Stomach (tissue), 9 donors: ENCODE results near the gene RBMS3. TPM values are rescaled to one million over a fixed set of nuclear protein-coding genes. Genes with fewer than 3 reads are reported as not detected.
"Not testable (repeated sequence)": the region's sequence is repeated elsewhere in the genome, so short reads cannot be mapped to it uniquely, and the experiment has no call there.

Source experiments
- DNase-seq, 2 donors: peaks; one replicate each; pipeline versions ENCODE4 v3.0.0 to v3.0.0-alpha.2; 2013 to 2019
- H3K27ac ChIP-seq, 5 donors: fragments of 200-600 bp in 4 of 5; sonication (generic) in 4 of 5; one replicate each; pipeline ENCODE4 v1.5.1; 2013 to 2019; ENCODE audit warnings: mild to moderate bottlenecking in 1 of 5, moderate library complexity in 1 of 5
- H3K27me3 ChIP-seq, 3 donors: fragments of 200-600 bp; sonication (generic); one replicate each; pipeline ENCODE4 v1.5.1; 2017 to 2019; ENCODE audit warnings: mixed run types in 1 of 3
- H3K36me3 ChIP-seq, 4 donors: fragments of 200-600 bp; sonication (generic); 1 replicate in 3 of 4; 2 replicates in 1 of 4; pipeline ENCODE4 v1.5.1; 2016 to 2019
- H3K4me1 ChIP-seq, 4 donors: fragments of 200-600 bp; sonication (generic); one replicate each; pipeline ENCODE4 v1.5.1; 2016 to 2019
- H3K4me3 ChIP-seq, 4 donors: fragments of 200-600 bp; sonication (generic) in 3 of 4; one replicate each; pipeline ENCODE4 v1.5.1; 2016 to 2019; ENCODE audit warnings: mild to moderate bottlenecking in 1 of 4
- H3K9me3 ChIP-seq, 4 donors: fragments of 200-600 bp; sonication (generic); one replicate each; pipeline ENCODE4 v1.5.1; 2016 to 2019
- CTCF ChIP-seq, 7 experiments: fragments of 450-650 bp in 4 of 7; fragments of 200-600 bp in 3 of 7; sonication (generic) in 3 of 7; IDR thresholded peaks; one replicate each; pipeline ENCODE4 v1.5.1; 2016 to 2019; ENCODE audit warnings: antibody characterized with exemption in 7 of 7, control low read depth in 2 of 7, mild to moderate bottlenecking in 1 of 7
- EP300 ChIP-seq: sonication (generic); formaldehyde crosslinking; IDR thresholded peaks from one replicate; pipeline ENCODE4 v1.6.1; 2017; ENCODE audit warnings: antibody characterized with exemption
- POLR2A ChIP-seq, 4 donors: fragments of 450-650 bp; IDR thresholded peaks; one replicate each; pipeline ENCODE4 v1.6.1; 2016; ENCODE audit warnings: antibody characterized with exemption in 4 of 4, control low read depth in 2 of 4, mild to moderate bottlenecking in 1 of 4, moderate library complexity in 1 of 4
- POLR2AphosphoS5 ChIP-seq, 3 donors: sonication (generic); formaldehyde crosslinking; IDR thresholded peaks; one replicate each; pipeline ENCODE4 v1.6.1; 2016; ENCODE audit warnings: antibody characterized with exemption in 3 of 3
- WGBS, 5 donors: extraction: QIAGEN DNeasy Blood & Tissue Kit in 3 of 5; methylation state at CpG; one replicate each; pipeline versions ENCODE4 v1.1.5 to v1.1.7; 2013 to 2018; 5-methylcytosine and 5-hydroxymethylcytosine counted together
- intact Hi-C: fragments of 100-400 bp; cut with DNase I; formaldehyde crosslinking; loops from one replicate; pipeline ENCODE4 v1.15.1; 2023; ENCODE audit warnings: low total_unique reads
- polyA plus RNA-seq, 3 donors: library from polyadenylated mRNA; stranded (reverse); fragments of 200-250 nt; gene quantifications; one replicate each; pipeline ENCODE4 v1.2.3, GENCODE V29; 2013
- total RNA-seq, 5 donors: library from RNA; depleted of rRNA; stranded (reverse); fragments of >200 nt; gene quantifications; one replicate each; pipeline versions ENCODE4 v1.1.0 to v1.2.3, GENCODE V29; 2014 to 2016
- donor health status: healthy with polysubstance abuse.
- donor health status: Bipolar disorder and iron deficiency.
- donor health status: healthy.

Gene RBMS3
- total and polyA plus RNA-seq, 8 donors: 2.0 to 103 (median 16.0) TPM

- H3K36me3 ChIP-seq: no peaks in the 10 kb centered on the region
- H3K27me3 ChIP-seq: no peaks in the 10 kb centered on the region
These were observed 374.3 kb downstream of the RBMS3 start for GRCh38 chr3:29655015-29655747.

GRCh38 chr3:29665688-29666087 is 384.8 kb downstream of the RBMS3 start:
- 25 to 46% (median 35%) methylated on average over 3 of the region's 3 CpGs for WGBS, 5 donors
- Histone ChIP-seq H3K27me3 (no peaks in the 10 kb centered on the region), H3K4me3 (no peak overlapping the region), H3K27ac (no peak overlapping the region), H3K36me3 (no peaks in the 10 kb centered on the region), H3K4me1 (peaks cover 4 to 35% (median 21%) of the 10 kb centered on the region in 4 donors), H3K9me3 (no peaks in the 10 kb centered on the region)
- intact Hi-C loops: no loop called here
- DNase-seq: no peak
- TF ChIP-seq EP300: no peak

More at GRCh38 chr3:29655015-29655747, 374.3 kb downstream of the RBMS3 start:
- Histone ChIP-seq H3K27ac (no peak overlapping the region), H3K4me3 (no peak overlapping the region), H3K4me1 (no peaks in the 10 kb centered on the region), H3K9me3 (no peaks in the 10 kb centered on the region)
- TF ChIP-seq POLR2AphosphoS5 (IDR thresholded peaks at IDR 0.05) (no peak), CTCF (IDR thresholded peaks at IDR 0.05) (no peak), POLR2A (IDR thresholded peaks at IDR 0.05) (no peak)
- WGBS, 5 donors: 76 to 84% (median 80%) methylated on average over 6 of the region's 6 CpGs
- intact Hi-C loops: no loop called here
- peak in 1 of 2 donors; percentile 18 for DNase-seq

- Histone ChIP-seq H3K36me3 (no peaks in the 10 kb centered on the region), H3K4me1 (peaks cover 4 to 35% (median 21%) of the 10 kb centered on the region in 4 donors), H3K9me3 (no peaks in the 10 kb centered on the region), H3K4me3 (no peak overlapping the region), H3K27ac (no peak overlapping the region), H3K27me3 (no peaks in the 10 kb centered on the region)
- intact Hi-C loops: no loop called here
- 46 to 72% (median 56%) methylated on average over 2 of the region's 2 CpGs for WGBS, 5 donors
- DNase-seq: peak; percentile 44 to 53
- no peak for TF ChIP-seq POLR2A (IDR thresholded peaks at IDR 0.05)
- TF ChIP-seq POLR2AphosphoS5 (IDR thresholded peaks at IDR 0.05): no peak
- no peak for TF ChIP-seq EP300
- no peak for TF ChIP-seq CTCF (IDR thresholded peaks at IDR 0.05)
These were observed 387.4 kb downstream of the RBMS3 start for GRCh38 chr3:29668233-29668632.

GRCh38 chr3:29668728-29669127 is 387.9 kb downstream of the RBMS3 start:
- DNase-seq: no peak
- intact Hi-C loops: no loop called here
- TF ChIP-seq EP300 (no peak), POLR2AphosphoS5 (IDR thresholded peaks at IDR 0.05) (no peak), CTCF (IDR thresholded peaks at IDR 0.05) (no peak), POLR2A (IDR thresholded peaks at IDR 0.05) (no peak)
- WGBS, 5 donors: 72 to 97% (median 88%) methylated on average over 2 of the region's 2 CpGs
- Histone ChIP-seq H3K4me1 (peaks cover 4 to 35% (median 21%) of the 10 kb centered on the region in 4 donors), H3K27ac (no peak overlapping the region), H3K36me3 (no peaks in the 10 kb centered on the region), H3K27me3 (no peaks in the 10 kb centered on the region), H3K4me3 (no peak overlapping the region), H3K9me3 (no peaks in the 10 kb centered on the region)

DNA sequence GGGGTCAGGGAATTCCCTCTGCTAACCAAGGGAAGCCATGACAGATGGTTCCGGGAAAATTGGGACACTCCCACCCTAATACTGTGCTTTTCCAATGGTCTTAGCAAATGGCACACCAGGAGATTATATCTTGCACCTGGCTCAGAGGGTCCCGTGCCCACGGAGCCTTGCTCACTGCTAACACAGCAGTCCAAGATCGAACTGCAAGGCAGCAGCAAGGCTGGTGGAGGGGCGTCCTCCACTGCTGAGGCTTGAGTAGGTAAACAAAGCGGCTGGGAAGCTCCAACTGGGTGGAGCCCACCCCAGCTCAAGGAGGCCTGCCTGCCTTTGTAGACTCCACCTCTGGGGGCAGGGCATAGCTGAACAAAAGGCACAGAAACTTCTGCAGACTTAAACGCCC is 389.6 kb downstream of the RBMS3 start:
- H3K9me3 ChIP-seq, H3K27me3 ChIP-seq, H3K27ac ChIP-seq, intact Hi-C loops, DNase-seq, H3K4me3 ChIP-seq, H3K36me3 ChIP-seq: not testable (repeated sequence)
- H3K4me1 ChIP-seq: peaks cover 4 to 26% (median 18%) of the 10 kb centered on the region in 4 donors
- WGBS, 5 donors: 89 to 98% (median 94%) methylated on average over 7 of the region's 7 CpGs
